ENCODE measurements around the gene PACSIN2. TPM values are rescaled to one million over a fixed set of nuclear protein-coding genes. Genes with fewer than 3 reads are reported as not detected.
"Not testable (repeated sequence)": the region's sequence is repeated elsewhere in the genome, so short reads cannot be mapped to it uniquely, and the experiment has no call there.

PACSIN2 gene
- total RNA-seq, 1 experiment from 2014 or later: 60.1 TPM

DNA sequence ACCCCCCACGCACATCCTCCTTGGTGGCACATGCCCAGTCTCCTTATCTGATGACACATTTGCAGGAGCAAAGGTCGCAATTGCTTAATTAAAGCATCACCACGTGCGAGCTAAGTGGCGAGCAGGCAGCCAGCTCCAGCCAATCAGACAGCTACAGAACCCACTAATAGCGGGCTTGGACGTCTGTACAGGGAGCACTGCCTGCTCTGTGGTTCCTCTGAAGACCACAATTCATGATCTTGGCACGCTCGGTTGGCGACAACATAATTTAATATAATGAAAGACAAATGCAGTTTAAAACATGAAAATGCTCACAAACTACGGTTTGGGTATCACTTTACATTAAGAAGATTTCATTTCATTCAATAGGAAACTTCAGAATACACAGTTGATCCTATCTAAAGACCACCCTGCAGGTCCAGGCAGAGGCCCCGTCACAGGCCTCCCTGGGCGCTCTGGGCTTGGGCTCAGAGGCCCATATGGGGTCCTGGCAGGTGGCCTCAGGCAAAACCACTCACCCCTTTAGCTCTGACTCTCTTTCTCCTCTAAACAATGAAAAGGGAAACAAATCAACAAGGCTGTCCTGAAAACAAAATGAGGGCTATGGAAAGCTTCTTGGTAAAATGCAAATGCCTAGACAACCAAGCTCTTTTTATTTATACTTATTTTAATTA lies 10.4 kb downstream of the PACSIN2 start:
- Histone ChIP-seq H3K4me3 (ENCODE audit: insufficient read depth, low read depth, low read length) (no peak overlapping the region), H3K36me3 (replicated peaks; ENCODE audit: control insufficient read depth, insufficient read depth, low read length) (no peaks in the 10 kb centered on the region), H3K27me3 (ENCODE audit: control insufficient read depth, insufficient read depth, low read length) (no peaks in the 10 kb centered on the region)
- no peak for DNase-seq

DNA sequence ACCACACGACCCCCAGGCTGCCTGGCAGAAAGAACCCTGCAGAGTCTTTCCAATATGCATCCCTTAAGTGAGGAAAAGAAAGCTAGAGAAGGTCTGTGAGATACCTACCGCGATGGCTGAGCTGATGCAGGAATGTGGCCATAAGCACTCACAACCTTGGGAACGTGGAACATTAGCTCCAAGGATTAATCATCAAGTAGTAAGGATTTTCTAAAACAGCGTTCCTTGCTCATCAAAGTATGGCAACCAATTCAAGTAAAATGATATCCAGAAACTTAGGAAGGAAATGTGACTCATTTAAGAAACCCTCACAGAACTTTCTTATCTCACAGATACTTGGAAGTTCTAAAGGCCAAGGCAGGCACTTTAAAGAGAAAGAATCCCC lies 12.8 kb downstream of the PACSIN2 start:
- DNase-seq: no peak
- no peak overlapping the region for H3K4me3 ChIP-seq (ENCODE audit: insufficient read depth, low read depth, low read length)
- no peaks in the 10 kb centered on the region for H3K27me3 ChIP-seq (ENCODE audit: control insufficient read depth, insufficient read depth, low read length)
- no peaks in the 10 kb centered on the region for H3K36me3 ChIP-seq (replicated peaks; ENCODE audit: control insufficient read depth, insufficient read depth, low read length)

GRCh38 chr22:43001271-43002201 lies 13.4 kb downstream of the PACSIN2 start:
- Histone ChIP-seq H3K27me3 (ENCODE audit: control insufficient read depth, insufficient read depth, low read length) (no peaks in the 10 kb centered on the region), H3K36me3 (replicated peaks; ENCODE audit: control insufficient read depth, insufficient read depth, low read length) (no peaks in the 10 kb centered on the region), H3K4me3 (ENCODE audit: insufficient read depth, low read depth, low read length) (no peak overlapping the region)
- no peak for DNase-seq

GRCh38 chr22:43000441-43001175 lies 14.3 kb downstream of the PACSIN2 start:
- H3K27me3 ChIP-seq (ENCODE audit: control insufficient read depth, insufficient read depth, low read length): no peaks in the 10 kb centered on the region
- no peaks in the 10 kb centered on the region for H3K36me3 ChIP-seq (replicated peaks; ENCODE audit: control insufficient read depth, insufficient read depth, low read length)
- H3K4me3 ChIP-seq (ENCODE audit: insufficient read depth, low read depth, low read length): no peak overlapping the region
- no peak for DNase-seq

DNA sequence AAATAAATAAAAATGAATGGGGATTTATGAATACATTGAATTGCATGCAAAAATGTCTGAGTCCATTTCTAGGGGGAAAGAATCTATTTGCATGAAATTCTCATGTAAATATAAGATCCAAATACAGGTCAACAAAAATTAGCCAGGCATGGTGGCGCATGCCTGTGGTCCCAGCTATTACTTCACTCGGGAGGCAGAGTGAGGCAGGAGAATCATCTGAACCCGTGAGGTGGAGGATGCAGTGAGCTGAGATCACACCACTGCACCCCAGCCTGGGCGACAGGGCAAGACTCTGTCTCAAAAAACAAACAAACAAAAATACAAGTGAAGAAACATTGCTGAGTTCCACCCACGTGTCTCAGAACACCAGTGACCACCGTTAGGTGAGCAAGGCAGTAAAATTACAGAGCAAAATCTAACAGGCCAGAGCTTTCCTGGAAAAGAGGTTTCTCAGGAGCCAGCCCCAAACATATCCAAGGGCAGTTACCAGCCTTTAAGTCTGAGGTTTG lies 17.3 kb downstream of the PACSIN2 start:
- no peak for DNase-seq
- no peaks in the 10 kb centered on the region for H3K36me3 ChIP-seq (replicated peaks; ENCODE audit: control insufficient read depth, insufficient read depth, low read length)
- no peak overlapping the region for H3K4me3 ChIP-seq (ENCODE audit: insufficient read depth, low read depth, low read length)
- H3K27me3 ChIP-seq (ENCODE audit: control insufficient read depth, insufficient read depth, low read length): no peaks in the 10 kb centered on the region

- Histone ChIP-seq H3K27me3 (ENCODE audit: control insufficient read depth, insufficient read depth, low read length) (no peaks in the 10 kb centered on the region), H3K36me3 (replicated peaks; ENCODE audit: control insufficient read depth, insufficient read depth, low read length) (no peaks in the 10 kb centered on the region), H3K4me3 (ENCODE audit: insufficient read depth, low read depth, low read length) (no peak overlapping the region)
- no peak for DNase-seq
Observed at GRCh38 chr22:42996646-42997365, 18.1 kb downstream of the PACSIN2 start.

- not testable (repeated sequence) for H3K27me3 ChIP-seq (ENCODE audit: control insufficient read depth, insufficient read depth, low read length); H3K36me3 ChIP-seq (replicated peaks; ENCODE audit: control insufficient read depth, insufficient read depth, low read length); H3K4me3 ChIP-seq (ENCODE audit: insufficient read depth, low read depth, low read length); DNase-seq
Observed at GRCh38 chr22:42995654-42996053, 19.3 kb downstream of the PACSIN2 start.

DNA sequence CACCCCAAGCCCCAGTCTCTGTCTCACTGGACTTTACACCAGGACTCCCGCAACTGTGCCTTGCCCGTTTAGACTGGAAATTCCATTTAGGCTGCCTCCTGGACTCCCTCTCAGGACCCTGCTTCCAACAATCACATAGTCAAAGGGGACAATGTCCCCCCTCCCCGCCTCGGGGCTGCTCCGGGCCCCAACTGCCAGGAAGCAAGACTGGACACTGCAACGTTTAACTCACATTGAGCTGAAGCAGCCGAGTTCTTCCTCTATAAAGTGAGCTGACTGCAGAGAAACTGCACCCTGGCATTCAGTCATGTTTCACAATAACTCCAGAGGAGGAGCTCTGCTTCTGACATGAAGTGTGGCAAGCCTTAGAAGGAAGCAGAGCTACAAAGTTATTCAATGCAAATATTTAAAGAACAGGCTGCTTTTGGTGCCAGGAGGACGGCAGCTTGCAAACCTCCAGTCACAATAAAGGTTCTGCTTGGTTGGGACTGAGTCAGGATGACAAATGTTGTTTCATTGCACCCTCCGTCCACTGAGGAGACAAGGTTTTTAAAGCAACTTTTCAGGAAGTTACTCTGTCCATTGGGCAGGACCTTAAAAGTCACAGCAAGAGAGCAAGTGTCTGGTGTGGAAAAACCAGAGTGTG lies 19.9 kb downstream of the PACSIN2 start:
- no peaks in the 10 kb centered on the region for H3K36me3 ChIP-seq (replicated peaks; ENCODE audit: control insufficient read depth, insufficient read depth, low read length)
- H3K27me3 ChIP-seq (ENCODE audit: control insufficient read depth, insufficient read depth, low read length): no peaks in the 10 kb centered on the region
- DNase-seq: no peak
- no peak overlapping the region for H3K4me3 ChIP-seq (ENCODE audit: insufficient read depth, low read depth, low read length)

- H3K36me3 ChIP-seq (replicated peaks; ENCODE audit: control insufficient read depth, insufficient read depth, low read length): no peaks in the 10 kb centered on the region
- no peak for DNase-seq
- no peaks in the 10 kb centered on the region for H3K27me3 ChIP-seq (ENCODE audit: control insufficient read depth, insufficient read depth, low read length)
- no peak overlapping the region for H3K4me3 ChIP-seq (ENCODE audit: insufficient read depth, low read depth, low read length)
Observed at GRCh38 chr22:42994276-42994916, 20.6 kb downstream of the PACSIN2 start.

GRCh38 chr22:42993651-42994275 lies 21.2 kb downstream of the PACSIN2 start:
- no peak overlapping the region for H3K4me3 ChIP-seq (ENCODE audit: insufficient read depth, low read depth, low read length)
- H3K27me3 ChIP-seq (ENCODE audit: control insufficient read depth, insufficient read depth, low read length): no peaks in the 10 kb centered on the region
- no peak for DNase-seq
- H3K36me3 ChIP-seq (replicated peaks; ENCODE audit: control insufficient read depth, insufficient read depth, low read length): no peaks in the 10 kb centered on the region

DNA sequence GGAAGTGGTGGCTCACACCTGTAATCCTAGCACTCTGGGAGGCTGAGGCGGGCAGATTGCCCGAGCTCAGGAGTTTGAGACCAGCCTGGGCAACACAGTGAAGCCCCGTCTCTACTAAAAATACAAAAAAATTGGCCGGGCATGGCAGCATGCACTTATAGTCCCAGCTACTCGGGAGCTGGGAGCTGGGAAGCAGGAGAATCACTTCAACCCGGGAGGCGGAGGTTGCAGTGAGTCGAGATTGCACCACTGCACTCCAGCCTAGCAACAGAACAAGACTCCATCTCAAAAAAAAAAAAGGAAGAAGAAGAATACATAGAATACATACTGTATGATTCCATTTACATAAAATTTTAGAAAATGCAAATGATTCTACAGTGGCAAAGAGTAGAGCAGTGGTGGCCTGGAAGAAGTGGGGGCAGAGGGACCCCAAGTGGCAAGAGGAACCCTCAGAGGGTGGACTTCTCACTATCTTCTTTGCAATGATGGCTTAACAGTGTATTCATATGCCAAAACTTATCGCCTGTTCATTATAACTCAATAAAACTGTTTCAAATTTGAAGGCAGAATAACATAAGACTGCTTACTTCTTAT lies 22.0 kb downstream of the PACSIN2 start:
- no peak for DNase-seq
- no peak overlapping the region for H3K4me3 ChIP-seq (ENCODE audit: insufficient read depth, low read depth, low read length)
- H3K36me3 ChIP-seq (replicated peaks; ENCODE audit: control insufficient read depth, insufficient read depth, low read length): no peaks in the 10 kb centered on the region

GRCh38 chr22:42992092-42992491 lies 22.9 kb downstream of the PACSIN2 start:
- Histone ChIP-seq H3K27me3 (ENCODE audit: control insufficient read depth, insufficient read depth, low read length) (no peaks in the 10 kb centered on the region), H3K36me3 (replicated peaks; ENCODE audit: control insufficient read depth, insufficient read depth, low read length) (no peaks in the 10 kb centered on the region), H3K4me3 (ENCODE audit: insufficient read depth, low read depth, low read length) (no peak overlapping the region)
- no peak for DNase-seq

More for the DNA sequence above, 22.0 kb downstream of the PACSIN2 start:
- H3K27me3 ChIP-seq (ENCODE audit: control insufficient read depth, insufficient read depth, low read length): no peaks in the 10 kb centered on the region

Data from H7 (cell line).